HG03521 (cell line): ENCODE measurements around the gene NR3C1.

Experiments
- ATAC-seq: cut with Tn5 transposase; IDR thresholded peaks from one replicate; pipeline ENCODE4 v1.9.1; 2021; ENCODE audit warnings: mild to moderate bottlenecking, moderate library complexity; ENCODE audit not compliant: unreplicated experiment

NR3C1 gene

DNA sequence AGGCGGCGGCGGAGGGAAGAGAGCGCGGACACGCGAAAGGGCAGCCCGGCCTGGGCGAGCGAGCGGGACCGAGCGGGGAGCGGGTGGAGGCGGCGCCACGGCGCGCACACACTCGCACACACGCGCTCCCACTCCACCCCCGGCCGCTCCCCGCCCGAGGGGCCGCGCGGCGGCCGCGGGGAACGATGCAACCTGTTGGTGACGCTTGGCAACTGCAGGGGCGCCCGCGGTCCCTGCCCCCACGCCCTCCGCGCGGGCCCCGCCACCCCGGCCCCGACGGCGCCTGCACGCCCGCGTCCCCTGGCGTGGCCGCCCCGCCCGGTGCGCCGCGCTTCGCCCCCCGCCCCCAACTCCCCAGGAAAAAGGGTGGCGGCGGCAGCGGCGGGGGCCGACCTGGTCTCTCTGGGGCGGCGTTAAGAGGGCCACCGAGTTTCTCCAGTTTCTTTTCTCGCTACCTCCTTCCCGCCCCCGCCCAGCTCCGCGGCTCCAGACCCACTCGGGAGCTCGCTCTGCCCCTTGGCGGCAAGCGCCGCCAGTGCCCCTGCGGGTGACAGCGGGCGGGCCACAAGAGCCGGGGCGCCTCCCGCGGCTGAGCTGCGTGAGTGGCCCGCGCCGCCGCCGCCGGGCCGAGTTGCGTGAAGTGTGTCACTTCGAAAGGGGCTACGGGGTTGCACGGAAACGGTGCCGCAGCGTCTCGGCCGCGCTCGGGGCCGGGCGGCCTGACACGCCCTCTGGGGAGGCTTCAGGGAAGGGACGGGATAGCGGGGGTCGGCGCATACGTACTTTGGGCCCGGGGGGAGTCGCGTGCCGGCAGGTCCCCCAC is at the start of gene NR3C1:
NR3C1 (minus strand) TSS at position 94 of the 823 bp plus-strand sequence. CDS start 2,847 bp downstream, outside the sequence.
- ATAC-seq = peak; percentile 61

DNA sequence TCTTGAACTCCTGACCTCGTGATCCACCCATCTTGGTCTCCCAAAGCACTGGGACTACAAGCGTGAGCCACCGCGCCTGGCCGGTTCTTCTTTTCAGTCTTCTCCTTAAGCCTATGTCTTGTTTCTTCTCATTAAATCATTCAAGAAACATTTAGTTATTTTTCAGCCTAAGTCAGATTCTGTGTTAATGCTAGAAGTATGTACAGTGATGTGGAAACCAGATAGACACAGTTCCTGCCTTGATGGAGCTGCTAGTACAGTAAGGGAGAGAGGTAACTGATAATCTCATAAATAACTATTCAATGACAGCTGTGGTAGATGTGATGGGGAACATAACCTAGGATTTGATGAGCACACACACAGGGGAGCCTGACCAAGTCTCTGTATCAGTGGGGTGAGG is 46.3 kb upstream of the NR3C1 start:
- ATAC-seq = no peak

DNA sequence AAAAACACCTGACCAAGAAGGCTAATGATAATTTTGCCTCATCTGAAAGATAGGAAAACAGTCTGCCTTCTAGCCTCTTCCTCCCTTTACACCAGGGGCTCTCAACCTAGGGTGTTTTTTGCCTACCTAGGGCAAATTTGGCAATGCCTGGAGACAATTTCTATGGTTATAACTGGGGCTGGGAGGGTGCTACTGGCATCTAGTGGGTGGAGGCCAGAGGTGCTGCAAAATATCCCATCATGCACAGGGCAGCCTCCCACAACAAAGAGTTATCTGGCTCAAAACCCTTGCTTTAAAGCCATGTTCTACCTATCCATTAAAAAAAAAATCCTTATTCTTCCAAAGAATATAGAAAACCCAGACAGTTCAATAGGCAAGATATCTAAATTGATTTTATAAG is 45.0 kb upstream of the NR3C1 start:
- no peak for ATAC-seq

DNA sequence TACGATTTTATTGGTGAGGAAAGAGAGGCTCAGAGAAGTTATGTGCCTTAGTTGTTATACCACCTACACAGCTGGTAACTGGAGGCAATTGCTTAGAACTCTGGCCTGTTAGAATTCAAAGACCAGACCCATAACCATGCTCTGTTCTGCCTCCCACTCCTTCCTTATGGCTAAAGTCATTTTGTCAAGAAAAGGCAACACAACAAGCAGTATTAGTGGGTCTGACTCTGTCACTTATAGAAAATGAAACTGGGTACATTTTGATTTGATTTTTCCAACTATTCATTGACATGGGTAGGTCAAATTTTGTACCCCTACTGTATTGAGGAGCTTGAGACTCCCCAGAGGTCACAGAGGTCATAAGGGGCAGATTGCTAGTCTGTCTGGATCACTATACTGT is 44.5 kb upstream of the NR3C1 start:
- no peak for ATAC-seq

DNA sequence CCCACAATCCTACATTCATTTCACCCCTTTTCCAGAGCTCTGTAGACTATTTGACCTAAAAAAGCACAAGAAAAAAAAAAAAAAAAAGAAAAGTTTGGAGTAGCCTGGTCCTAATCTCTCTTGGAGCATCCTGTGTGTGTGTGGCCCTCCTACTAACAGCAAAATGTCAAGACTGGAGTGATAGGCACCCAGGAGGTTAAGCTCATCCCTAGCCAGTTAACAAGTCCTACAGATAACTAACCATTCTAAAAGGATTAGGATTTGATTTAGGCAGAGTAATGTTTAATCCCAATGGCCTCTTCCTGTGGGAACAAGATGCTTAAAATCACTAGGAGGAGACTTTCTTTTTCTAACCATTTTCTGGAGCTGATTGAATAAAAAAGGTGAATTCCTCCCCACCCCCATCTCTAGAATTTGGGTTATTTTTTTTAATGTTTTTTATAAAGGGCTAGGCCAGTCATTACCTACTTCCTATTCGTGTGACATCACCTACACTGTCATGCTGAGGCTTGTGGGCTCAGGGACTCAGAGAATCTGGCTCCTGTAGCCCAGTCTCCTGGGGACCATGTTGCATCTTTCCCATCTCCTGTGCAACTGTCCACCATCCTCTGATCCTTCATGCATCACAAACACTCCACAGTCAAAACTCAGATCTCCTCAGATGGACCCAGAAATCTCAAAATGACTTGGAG is 43.2 kb upstream of the NR3C1 start:
- no peak for ATAC-seq

DNA sequence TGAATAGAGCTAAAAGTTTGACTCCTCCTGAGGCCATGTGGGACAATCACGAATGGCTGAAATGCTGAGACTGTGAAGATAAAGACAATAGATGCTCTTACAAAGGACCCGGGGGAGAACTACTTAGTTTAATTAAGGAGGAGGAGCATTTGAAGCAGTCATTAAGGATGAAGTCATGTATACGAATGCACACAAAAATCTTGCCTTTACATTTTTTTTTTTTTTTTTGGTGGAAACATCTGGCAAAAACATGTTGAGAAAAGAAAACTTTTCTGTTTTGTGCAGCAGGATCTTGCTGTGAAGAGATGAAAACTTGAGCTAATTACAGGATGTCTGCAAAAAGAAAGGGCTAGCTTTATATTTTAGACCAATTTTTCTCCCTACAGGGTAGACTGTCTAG is 42.3 kb upstream of the NR3C1 start:
- no peak for ATAC-seq

DNA sequence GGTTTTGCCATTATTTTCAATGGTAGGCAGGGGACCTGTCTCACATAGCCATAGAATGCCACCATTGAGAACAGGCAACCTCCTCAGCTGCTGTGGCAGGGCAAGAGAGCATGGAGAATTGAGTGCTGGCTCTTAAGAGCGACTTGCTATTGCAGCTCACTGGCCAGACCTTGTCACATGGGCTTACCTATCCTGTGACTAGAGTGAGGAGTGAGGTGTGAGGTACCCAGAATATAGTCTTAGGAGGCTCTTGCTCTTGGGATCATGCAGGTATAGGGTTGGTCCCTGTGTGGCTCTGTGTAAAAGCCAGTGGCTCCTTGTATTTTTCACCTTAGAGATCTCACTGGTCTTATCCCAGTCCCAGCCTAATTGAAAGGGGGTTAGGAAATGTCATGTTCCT is 39.8 kb upstream of the NR3C1 start:
- no peak for ATAC-seq

DNA sequence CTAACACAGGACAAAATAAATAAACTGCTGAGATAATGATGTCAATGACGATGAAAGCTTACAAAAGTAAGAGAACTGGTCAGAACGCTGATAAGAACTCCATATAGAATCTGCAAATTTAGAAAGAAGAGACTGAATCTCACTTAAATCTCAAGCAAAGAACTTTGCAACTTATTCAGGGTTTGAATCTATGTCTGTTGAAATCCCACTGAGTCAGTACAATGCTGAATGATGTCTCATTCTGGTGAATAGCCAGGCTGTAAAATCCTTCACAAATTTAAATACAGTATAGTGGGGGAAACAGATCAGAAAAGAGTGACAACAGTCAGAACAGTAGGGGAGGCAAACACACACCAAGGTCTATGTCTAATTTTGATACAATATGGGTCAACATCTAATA is 38.9 kb upstream of the NR3C1 start:
- ATAC-seq = no peak

DNA sequence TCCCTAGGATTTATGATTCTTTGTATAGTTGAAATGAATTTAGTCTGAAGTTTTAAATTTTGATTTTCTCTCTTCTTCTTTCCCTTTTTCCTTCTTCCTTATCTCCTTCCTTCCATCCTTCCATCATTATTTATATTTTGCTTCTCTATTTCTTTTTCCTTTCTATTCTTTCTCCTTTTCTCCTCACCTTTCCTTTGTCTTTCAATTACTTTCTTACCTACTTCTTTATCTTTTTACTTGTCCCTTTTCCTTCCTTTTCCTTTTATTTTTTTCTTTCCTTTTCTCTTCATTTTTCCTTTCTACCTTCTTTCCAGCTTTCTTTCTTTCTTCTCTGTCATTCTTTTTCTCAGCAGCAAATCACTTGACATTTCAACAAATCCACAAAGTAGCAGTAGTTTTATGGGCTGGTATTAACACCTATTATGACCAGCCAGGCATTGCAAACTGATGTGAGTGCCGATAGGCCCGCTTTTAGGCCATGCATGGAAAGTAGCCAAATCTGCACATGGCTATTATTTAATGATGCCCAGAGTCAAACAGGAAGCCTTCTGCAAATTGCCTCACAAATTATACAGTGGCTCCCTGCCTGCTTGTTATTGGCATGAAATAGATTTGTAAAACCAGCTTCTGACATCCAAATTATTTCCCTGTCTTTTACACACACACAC is 37.1 kb upstream of the NR3C1 start:
- ATAC-seq = no peak

DNA sequence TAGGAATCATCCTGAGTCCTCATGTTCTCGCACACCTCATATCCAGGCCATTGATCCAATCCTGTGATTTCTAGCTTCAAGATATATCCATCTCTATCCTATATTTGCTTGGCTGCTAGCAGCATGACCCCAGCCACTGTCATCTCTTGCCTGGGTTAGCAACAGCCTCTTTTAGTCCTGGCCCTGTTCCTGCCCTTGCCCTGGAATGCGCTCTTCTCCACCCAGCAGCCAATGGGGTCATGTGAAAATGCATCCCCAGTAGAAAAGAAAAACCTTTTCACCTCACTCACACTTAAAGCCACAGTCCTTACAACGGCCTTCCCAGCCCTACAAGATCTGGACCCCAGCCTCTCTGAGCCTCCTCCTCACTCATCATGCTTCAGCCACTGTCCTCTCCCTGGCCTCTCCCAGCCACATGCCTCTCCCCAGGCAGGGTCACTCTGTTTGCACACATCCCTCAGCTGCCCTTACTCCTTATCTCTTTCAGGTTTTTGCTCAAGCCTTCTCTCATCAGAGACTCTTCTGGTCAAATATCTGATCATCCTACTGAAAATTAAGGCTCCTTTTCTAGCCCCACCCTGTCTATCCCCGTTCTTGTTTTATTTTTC is 34.3 kb upstream of the NR3C1 start:
- no peak for ATAC-seq

DNA sequence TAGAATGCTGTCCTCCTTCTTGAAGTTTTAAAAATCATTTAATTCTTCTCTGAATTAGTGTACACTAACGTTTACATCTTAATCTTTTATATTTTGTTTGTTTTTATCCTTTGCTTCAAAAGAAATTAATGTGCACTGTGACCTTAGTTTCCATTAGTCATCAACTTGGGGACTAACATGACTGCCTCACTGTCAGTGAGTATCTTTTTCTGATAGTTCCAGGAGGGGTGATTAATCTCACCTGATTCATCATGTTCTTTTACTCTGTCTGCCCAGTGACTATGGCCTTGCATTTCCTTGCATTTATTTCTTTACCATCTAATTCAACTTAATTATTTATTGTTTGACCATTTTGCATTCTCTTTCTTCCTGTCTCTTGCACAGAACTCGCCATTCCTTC is 33.4 kb upstream of the NR3C1 start:
- ATAC-seq = no peak

DNA sequence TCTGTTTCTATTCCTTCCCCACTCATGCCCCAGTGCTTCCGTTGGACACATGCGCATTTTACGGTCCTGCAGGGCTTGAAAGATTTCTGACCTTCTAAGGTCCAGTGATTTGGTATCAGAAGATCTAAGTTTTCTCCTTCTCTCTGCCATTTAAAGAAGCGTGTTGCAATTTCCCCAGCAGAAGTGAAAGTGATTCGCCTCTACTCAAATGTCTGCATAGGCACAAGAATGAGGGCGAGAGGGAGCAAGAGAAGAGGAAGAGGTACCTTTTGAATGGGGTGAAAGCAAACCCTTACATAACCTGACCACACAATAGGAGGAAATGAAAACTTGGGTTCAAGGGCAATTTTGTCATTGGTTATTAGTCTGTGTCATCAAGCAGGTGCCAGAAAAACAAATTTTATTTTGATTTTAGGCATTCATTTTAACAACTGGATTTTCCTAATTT is 31.7 kb upstream of the NR3C1 start:
- peak; percentile 84 for ATAC-seq

DNA sequence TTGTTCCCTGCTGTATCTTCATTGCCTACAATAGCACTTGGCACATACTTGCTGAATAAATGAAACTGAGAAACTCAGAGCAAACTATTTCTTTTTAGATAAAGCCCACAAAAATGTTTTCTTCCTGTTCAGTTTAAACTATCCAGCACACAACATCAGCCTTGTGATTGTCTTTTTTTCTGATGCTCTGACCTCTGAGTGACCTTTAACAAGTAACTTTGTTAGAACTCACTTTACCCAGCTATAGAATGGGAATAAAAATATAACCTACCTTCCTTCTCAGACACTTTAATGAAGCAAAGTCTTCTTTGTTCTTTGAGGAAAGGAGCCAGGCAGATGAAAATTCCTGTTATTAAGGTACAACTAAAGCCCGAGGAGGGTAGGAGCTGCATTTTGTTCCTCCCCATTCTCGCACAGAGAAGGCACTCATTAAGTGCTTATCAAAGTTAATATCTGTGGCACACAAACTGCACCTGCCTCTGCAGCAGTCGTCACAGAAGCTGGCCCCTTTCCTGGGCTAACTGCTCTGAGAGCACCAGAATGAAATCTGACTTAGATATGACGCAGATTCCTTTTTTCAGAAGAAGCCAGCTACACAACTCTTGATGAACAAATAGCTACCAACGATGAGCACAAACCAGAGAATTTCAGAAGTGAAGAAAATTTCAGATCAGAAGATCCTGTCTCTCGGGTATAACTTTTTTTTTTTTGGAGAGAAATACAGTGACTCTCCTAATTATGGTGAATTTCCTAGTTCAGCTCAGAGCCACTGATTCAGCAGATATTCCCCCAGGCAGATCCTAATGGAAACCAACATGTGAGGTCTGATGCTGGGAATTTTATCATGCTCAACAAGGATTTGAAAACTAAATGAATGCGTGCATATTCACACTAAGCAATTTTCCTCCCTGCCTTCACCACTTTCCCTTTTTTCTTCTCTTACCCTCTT is 31.0 kb upstream of the NR3C1 start:
- peak; percentile 27 for ATAC-seq

DNA sequence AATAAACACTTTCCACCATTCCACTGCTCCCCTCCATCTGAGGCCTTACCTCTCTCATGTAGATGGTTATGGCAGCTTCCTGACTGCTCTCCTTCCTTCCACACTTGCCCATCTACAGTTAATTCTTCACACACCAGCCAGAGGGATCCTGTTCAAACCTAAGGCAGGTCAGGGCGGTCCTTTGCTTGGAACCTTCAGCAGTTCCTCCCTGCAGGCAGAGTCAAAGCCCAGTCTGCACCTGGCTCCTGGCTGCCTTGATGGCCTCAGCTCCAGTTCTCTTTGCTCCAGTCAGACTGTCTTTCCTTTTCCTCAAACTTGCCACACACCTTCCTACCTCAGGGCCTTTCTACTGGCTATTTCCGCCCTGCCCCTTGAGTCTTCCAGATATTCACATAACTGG is 30.2 kb upstream of the NR3C1 start:
- no peak for ATAC-seq

DNA sequence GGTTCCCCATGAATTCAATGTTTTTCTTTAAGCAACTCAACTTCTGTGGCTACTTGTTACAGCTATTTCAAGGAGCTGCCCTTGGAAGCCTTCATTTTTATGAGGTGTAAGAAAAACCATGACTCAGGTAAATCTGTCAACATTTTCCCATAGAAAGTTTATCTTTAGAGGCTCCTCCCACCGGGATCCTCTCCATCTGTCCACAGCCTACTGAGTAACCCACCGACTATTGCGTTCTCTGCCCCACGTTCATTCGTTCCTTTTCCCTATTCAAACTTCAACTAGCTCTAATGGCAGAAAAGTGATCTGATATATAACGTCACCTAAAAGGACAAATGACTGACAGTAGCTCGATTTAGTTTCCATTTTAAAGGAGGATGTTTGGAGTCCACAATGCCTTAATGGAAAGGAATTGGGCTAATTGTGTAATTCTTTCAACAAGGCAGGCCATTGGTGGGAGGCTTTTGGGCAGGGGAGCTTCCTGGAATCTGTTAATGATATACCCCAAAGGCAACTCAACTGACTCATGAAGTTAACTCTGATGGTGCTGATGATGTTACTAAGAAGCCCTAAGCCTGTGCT is 29.3 kb upstream of the NR3C1 start:
- no peak for ATAC-seq

DNA sequence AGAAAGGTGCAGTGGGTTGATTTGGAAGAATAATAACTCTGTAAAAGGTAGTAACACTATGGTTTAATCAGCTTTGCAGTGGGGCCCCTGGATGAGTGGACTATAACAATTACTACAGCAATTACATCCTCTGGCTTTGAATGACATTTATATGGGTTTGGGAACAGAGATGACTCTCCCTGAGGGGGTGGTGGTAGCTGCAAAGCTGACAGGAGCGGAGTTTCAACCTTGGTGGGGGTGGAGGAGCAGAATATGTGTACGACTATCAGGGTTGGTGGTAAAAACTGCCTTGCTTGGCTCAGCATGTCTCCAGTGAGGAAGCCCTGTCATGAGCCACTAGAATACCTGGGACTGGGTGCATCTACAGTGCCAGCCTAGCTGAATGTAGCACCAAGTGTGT is 28.3 kb upstream of the NR3C1 start:
- no peak for ATAC-seq

DNA sequence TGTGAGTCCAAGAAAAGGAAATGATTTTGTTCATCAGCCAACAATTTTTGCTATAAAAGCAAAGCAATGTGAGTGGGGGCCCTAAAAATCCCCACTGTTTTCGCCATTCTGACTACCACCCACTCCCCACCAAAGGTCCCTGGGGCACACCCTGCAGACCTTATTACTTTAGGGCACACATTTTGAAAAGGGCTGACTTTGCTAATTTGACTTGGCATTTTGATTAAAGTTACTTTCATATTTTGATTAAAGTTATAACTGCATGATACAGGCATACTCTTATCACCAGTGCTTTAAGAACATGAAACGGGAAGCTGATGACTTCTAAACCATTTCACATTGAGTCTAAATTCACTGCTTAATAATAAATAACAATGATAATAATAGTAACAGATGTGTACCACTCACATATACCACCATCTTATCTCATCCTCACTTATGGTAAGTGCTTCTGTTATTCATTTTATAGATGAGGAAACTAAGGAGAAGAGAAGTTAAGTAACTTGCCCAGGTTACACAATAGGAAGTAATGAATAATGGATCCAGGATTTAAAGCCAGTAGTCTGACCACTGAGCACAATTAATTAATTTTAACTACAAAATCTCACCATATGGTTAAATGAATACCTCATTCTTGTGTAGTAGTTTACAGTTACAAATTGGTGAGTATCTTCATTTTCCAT is 25.4 kb upstream of the NR3C1 start:
- ATAC-seq = no peak

DNA sequence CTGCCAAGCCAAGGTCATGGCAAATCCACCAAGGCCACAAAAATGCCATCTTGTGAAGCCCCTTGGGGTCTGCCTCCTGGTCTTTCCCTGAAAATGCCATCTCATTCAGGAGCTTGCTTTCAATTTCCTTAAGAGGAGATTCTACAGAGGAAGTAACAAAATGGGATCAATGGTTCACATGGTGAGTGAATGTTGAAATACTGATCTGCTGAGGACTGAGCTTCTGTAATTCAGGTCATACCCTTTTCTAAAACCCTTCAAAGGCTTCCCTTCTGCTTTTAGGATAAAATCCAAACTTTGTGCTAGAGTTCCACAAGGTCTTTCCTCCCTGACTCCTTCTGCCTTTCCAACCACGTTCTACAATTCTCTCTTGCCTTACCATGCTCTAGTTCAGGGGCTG is 24.7 kb upstream of the NR3C1 start:
- ATAC-seq = no peak

DNA sequence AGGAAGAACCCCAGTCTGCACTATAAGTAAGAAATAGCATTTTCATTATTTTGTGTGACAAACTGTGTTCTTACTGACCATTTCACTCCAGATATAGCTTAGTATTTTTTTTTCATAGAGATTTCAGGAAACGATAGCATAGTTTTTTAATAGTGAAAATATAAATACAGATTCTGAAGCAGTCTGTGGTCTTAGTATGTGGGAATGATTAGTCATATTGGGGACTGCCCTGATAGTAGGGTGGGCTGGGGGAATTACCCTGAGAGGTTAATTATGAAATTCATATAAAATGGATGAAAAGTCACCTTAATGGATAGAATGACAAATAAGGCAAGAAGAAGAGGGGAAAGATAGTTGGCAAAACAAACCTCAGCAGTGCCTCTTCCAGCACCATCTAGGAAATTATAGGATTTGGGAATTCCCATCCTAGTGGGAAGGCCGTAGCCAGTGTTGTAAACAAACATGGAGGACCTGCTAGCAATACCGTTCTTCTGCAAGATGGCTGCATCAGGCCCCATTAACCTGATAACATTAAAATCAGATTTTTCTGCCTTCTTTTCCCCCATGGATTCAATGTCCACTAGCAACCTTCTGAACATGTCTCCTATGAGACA is 23.7 kb upstream of the NR3C1 start:
- ATAC-seq = no peak
